A549 (cell line): Measurements from ENCODE around the gene TMEM86B. TPM values are rescaled to one million over a fixed set of nuclear protein-coding genes. Genes with fewer than 3 reads are reported as not detected.

Experiments
- ATAC-seq, 2 experiments: fragments of 200-7000 bp in 1 of 2; fragments of >200 bp in 1 of 2; cut with Nextera tagmentation in 1 of 2; cut with Tn5 transposase in 1 of 2; 3 replicates each; pipeline versions ENCODE4 v1.8.0 to v1.9.1; 2018 to 2020; ENCODE audit warnings: mild to moderate bottlenecking in 1 of 2, moderate library complexity in 1 of 2
- CTCF ChIA-PET: fragments of 300-600 bp; sonication (Branson Sonifier 250); formaldehyde crosslinking; extraction: SDS; loops from one replicate; lab custom pipeline; 2021; ENCODE audit warnings: antibody characterized with exemption, inconsistent platforms; lab: Yijun Ruan, JAX
- POLR2A ChIA-PET: fragments of 350-600 bp; formaldehyde crosslinking; extraction: SDS; loops from one replicate; lab custom pipeline; 2021; ENCODE audit warnings: antibody characterized with exemption, inconsistent platforms; lab: Yijun Ruan, JAX
- DNase-seq, 2 experiments: peaks; one replicate each; pipeline versions ENCODE4 v3.0.0 to v3.0.0-alpha.2; 2011 to 2016; ENCODE audit warnings: low read depth in 1 of 2, low spot score in 1 of 2
- FAIRE-seq: peaks from 2 replicates; lab custom pipeline; 2011; peaks lifted over from hg19 to GRCh38; lab: Jason Lieb, UNC
- H3K27ac ChIP-seq, 2 experiments: fragments of >200 bp; sonication (Bioruptor Twin); formaldehyde crosslinking; 3 replicates each; pipeline ENCODE4 v1.5.1; 2016 to 2017
- H3K4me1 ChIP-seq: fragments of >200 bp; sonication (Bioruptor Twin); formaldehyde crosslinking; 3 replicates; pipeline ENCODE4 v1.6.1; 2016
- H3K4me2 ChIP-seq: fragments of >200 bp; sonication (Bioruptor Twin); formaldehyde crosslinking; 3 replicates; pipeline ENCODE4 v1.6.1; 2016
- H3K4me3 ChIP-seq: fragments of >200 bp; sonication (Bioruptor Twin); formaldehyde crosslinking; 3 replicates; pipeline ENCODE4 v1.5.1; 2016
- H3K9me3 ChIP-seq: fragments of >200 bp; sonication (Bioruptor Twin); formaldehyde crosslinking; 3 replicates; pipeline ENCODE4 v1.6.1; 2016
- EHF ChIP-seq: fragments of 250-450 bp; sonication (Bioruptor Pico); IDR thresholded peaks from 2 replicates; pipeline ENCODE4 v1.5.0; 2020; ENCODE audit warnings: mild to moderate bottlenecking
- FOSB ChIP-seq: fragments of 250-450 bp; sonication (Bioruptor Pico); IDR thresholded peaks from 2 replicates; pipeline ENCODE4 v1.5.0; 2020; ENCODE audit warnings: mild to moderate bottlenecking, moderate library complexity
- FOSL2 ChIP-seq, 2 experiments: fragments of 450-650 bp in 1 of 2; fragments of >200 bp in 1 of 2; sonication (Bioruptor Twin) in 1 of 2; formaldehyde crosslinking; IDR thresholded peaks; 2 replicates each; pipeline versions ENCODE4 v1.5.0 to v1.6.1; 2016 to 2020; ENCODE audit warnings: mild to moderate bottlenecking in 1 of 2, moderate library complexity in 1 of 2
- HDAC2 ChIP-seq: fragments of 200-600 bp; sonication (generic); IDR thresholded peaks from 2 replicates; pipeline ENCODE4 v1.6.1; 2016
- HEYL ChIP-seq: fragments of 250-450 bp; sonication (Bioruptor Pico); IDR thresholded peaks from 2 replicates; pipeline ENCODE4 v1.8.0; 2021; ENCODE audit warnings: mild to moderate bottlenecking, moderate library complexity
- JUN ChIP-seq, 2 experiments: fragments of >200 bp; sonication (Bioruptor Twin); formaldehyde crosslinking; IDR thresholded peaks; 2 replicates in 1 of 2; 3 replicates in 1 of 2; pipeline ENCODE4 v1.6.1; 2016 to 2017
- KDM1A ChIP-seq: fragments of 200-600 bp; sonication (generic); IDR thresholded peaks from 2 replicates; pipeline ENCODE4 v1.6.1; 2016; ENCODE audit warnings: low read depth, mild to moderate bottlenecking
- KDM5A ChIP-seq: fragments of 200-600 bp; sonication (generic); IDR thresholded peaks from 2 replicates; pipeline ENCODE4 v1.6.1; 2016; ENCODE audit warnings: antibody characterized with exemption, mild to moderate bottlenecking
- MAFK ChIP-seq: fragments of 450-650 bp; IDR thresholded peaks from 2 replicates; pipeline ENCODE4 v1.6.1; 2014; ENCODE audit not compliant: partially characterized antibody
- MYC ChIP-seq: IDR thresholded peaks from 2 replicates; pipeline ENCODE4 v1.6.1; 2012; ENCODE audit warnings: mild to moderate bottlenecking, inconsistent platforms, low read length, improper control_type of control experiment, borderline replicate concordance
- PHF8 ChIP-seq: fragments of 200-600 bp; sonication (generic); IDR thresholded peaks from 2 replicates; pipeline ENCODE4 v1.6.1; 2016; ENCODE audit warnings: low read depth, mild to moderate bottlenecking, antibody characterized with exemption, moderate library complexity, borderline replicate concordance
- POLR2A ChIP-seq: IDR thresholded peaks from 2 replicates; pipeline ENCODE4 v1.6.1; 2012; ENCODE audit warnings: mild to moderate bottlenecking, low read length
- POLR2AphosphoS2 ChIP-seq: conservative IDR thresholded peaks from 2 replicates; pipeline ENCODE4 v1.6.1; 2012; ENCODE audit warnings: low read length, improper control_type of control experiment, inconsistent platforms
- RARB ChIP-seq: fragments of 250-450 bp; sonication (Bioruptor Pico); IDR thresholded peaks from 2 replicates; pipeline ENCODE4 v1.8.0; 2021; ENCODE audit warnings: mild to moderate bottlenecking, moderate library complexity
- RCOR1 ChIP-seq: fragments of 150-350 bp; IDR thresholded peaks from 2 replicates; pipeline ENCODE4 v1.6.1; 2014; ENCODE audit warnings: antibody characterized with exemption, low read length, low read depth
- RNF2 ChIP-seq: fragments of 200-600 bp; sonication (generic); IDR thresholded peaks from 2 replicates; pipeline ENCODE4 v1.6.1; 2016; ENCODE audit warnings: low read depth, mild to moderate bottlenecking, antibody characterized with exemption, moderate library complexity, borderline replicate concordance
- SREBF2 ChIP-seq: fragments of 450-650 bp; IDR thresholded peaks from 2 replicates; pipeline ENCODE4 v1.6.1; 2014; ENCODE audit warnings: mild to moderate bottlenecking, moderate library complexity
- TFCP2L1 ChIP-seq: fragments of 250-450 bp; sonication (Bioruptor Pico); IDR thresholded peaks from 2 replicates; pipeline ENCODE4 v1.5.0; 2021; ENCODE audit warnings: mild to moderate bottlenecking
- ZC3H11A ChIP-seq: fragments of 450-650 bp; IDR thresholded peaks from 2 replicates; pipeline ENCODE4 v1.6.1; 2014; ENCODE audit warnings: antibody characterized with exemption, mild to moderate bottlenecking
- ZFP36 ChIP-seq: fragments of 450-650 bp; IDR thresholded peaks from 2 replicates; pipeline ENCODE4 v1.6.1; 2014; ENCODE audit warnings: borderline replicate concordance; ENCODE audit not compliant: partially characterized antibody
- ZNF302 ChIP-seq: fragments of 250-450 bp; sonication (Bioruptor Pico); IDR thresholded peaks from 2 replicates; pipeline ENCODE4 v1.9.0; 2021; ENCODE audit warnings: inconsistent platforms, mild to moderate bottlenecking, moderate library complexity
- WGBS: methylation state at CpG from one replicate; pipeline ENCODE4 v1.1.6; 2017; ENCODE audit errors: missing lambda C conversion rate; 5-methylcytosine and 5-hydroxymethylcytosine counted together
- polyA plus RNA-seq, 4 experiments: library from polyadenylated mRNA; depleted of rRNA in 3 of 4; stranded (reverse); fragments of >200 nt; fragmentation: RNase III in 1 of 4; extraction: RNeasy Plus Mini Kit Qiagen cat#74134 plus additional on column Dnase treatment in 1 of 4; gene quantifications; 2 replicates in 3 of 4; 3 replicates in 1 of 4; pipeline ENCODE4 v1.2.3, GENCODE V29; 2011 to 2017
- TF ChIP-seq, protein P1 (sequence below): fragments of >200 bp; sonication (Bioruptor Twin); formaldehyde crosslinking; IDR thresholded peaks from 3 replicates; pipeline ENCODE4 v1.5.1; 2016
- TF ChIP-seq, protein P2 (sequence below): fragments of 450-650 bp; IDR thresholded peaks from 2 replicates; pipeline ENCODE4 v1.6.1; 2014; ENCODE audit warnings: antibody characterized with exemption
- TF ChIP-seq, protein P3 (sequence below): IDR thresholded peaks from 2 replicates; pipeline ENCODE4 v1.6.1; 2012
- TF ChIP-seq, protein P4 (sequence below): IDR thresholded peaks from 2 replicates; pipeline ENCODE4 v1.6.1; 2012
- TF ChIP-seq, protein P5 (sequence below): fragments of 250-450 bp; sonication (Bioruptor Pico); IDR thresholded peaks from 2 replicates; pipeline ENCODE4 v1.5.0; 2020; ENCODE audit warnings: low read depth, mild to moderate bottlenecking, moderate library complexity
- TF ChIP-seq, protein P6 (sequence below): IDR thresholded peaks from 2 replicates; pipeline ENCODE4 v1.6.1; 2012; ENCODE audit warnings: low read depth, borderline replicate concordance

Gene TMEM86B
- polyA plus RNA-seq, 2 of the 4 experiments (the other 2 are of a cell fraction): 1.6 to 3.4 TPM

DNA sequence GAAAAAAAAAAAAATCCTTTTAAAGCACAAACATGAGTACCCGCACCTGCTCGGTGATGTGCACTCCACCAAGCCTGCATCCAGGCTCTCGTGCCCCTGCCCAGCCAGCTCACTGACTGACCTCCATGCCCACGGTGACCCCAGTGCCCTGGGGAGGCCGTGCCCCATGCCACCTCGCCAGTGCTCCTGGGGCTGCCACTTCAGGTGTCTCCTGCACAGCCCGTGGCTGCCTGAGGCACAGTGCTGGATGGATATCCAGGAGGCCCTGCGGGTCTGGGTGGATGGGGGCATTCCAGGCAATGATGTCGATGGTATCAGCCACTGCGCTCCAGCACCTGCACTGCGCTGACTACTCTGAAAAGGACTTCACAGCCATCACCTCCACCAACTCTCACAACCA is 21.3 kb upstream of the TMEM86B start:
- no peak for FAIRE-seq
- CTCF ChIA-PET: interaction anchor here (1.6 to 2.1 kb wide), 4 partner anchors 21 to 90 kb away, joined by 4 to 6 read pairs (median 6); partner anchors contain the start of gene TMEM86B
- no peak overlapping the region for H3K27ac ChIP-seq

DNA sequence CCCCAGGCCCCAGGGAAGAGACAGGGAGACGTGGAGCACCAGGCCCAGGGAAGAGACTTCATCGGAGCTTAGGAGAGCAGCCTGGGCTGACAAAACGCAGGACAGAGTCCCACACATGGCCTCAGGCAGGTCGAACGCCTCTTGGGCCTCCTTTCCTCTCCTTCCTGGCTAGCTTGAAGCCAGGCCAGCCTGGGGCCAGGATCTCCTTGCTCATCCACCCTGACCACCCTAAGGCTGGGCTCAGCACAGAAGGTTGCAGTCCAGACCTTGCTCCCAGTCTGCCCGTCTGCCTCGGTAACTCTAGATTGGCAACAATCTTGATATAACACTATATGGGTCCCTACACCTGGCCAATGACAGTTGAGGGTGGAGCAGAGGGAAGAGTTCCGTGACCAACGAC is 20.1 kb upstream of the TMEM86B start:
- no peak overlapping the region for H3K4me2 ChIP-seq
- TF ChIP-seq RARB (CRISPR knock-in tag) (no peak), FOSL2 (IDR thresholded peaks at IDR 0.05) (no peak), FOSL2 (CRISPR knock-in tag; IDR thresholded peaks at IDR 0.05) (no peak), ZFP36 (no peak), ZNF302 (no peak), HEYL (CRISPR knock-in tag) (no peak), RCOR1 (no peak), FOSB (CRISPR knock-in tag) (no peak), HDAC2 (no peak), MYC (no peak), TFCP2L1 (CRISPR knock-in tag) (no peak), EHF (CRISPR knock-in tag) (no peak), MAFK (no peak), KDM5A (no peak), ZC3H11A (no peak)
- TF ChIP-seq, protein P1, sequence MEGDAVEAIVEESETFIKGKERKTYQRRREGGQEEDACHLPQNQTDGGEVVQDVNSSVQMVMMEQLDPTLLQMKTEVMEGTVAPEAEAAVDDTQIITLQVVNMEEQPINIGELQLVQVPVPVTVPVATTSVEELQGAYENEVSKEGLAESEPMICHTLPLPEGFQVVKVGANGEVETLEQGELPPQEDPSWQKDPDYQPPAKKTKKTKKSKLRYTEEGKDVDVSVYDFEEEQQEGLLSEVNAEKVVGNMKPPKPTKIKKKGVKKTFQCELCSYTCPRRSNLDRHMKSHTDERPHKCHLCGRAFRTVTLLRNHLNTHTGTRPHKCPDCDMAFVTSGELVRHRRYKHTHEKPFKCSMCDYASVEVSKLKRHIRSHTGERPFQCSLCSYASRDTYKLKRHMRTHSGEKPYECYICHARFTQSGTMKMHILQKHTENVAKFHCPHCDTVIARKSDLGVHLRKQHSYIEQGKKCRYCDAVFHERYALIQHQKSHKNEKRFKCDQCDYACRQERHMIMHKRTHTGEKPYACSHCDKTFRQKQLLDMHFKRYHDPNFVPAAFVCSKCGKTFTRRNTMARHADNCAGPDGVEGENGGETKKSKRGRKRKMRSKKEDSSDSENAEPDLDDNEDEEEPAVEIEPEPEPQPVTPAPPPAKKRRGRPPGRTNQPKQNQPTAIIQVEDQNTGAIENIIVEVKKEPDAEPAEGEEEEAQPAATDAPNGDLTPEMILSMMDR: no peak
- TF ChIP-seq, protein P2, sequence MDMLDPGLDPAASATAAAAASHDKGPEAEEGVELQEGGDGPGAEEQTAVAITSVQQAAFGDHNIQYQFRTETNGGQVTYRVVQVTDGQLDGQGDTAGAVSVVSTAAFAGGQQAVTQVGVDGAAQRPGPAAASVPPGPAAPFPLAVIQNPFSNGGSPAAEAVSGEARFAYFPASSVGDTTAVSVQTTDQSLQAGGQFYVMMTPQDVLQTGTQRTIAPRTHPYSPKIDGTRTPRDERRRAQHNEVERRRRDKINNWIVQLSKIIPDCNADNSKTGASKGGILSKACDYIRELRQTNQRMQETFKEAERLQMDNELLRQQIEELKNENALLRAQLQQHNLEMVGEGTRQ: no peak
- TF ChIP-seq, protein P3, sequence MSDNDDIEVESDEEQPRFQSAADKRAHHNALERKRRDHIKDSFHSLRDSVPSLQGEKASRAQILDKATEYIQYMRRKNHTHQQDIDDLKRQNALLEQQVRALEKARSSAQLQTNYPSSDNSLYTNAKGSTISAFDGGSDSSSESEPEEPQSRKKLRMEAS: no peak
- TF ChIP-seq, protein P4, sequence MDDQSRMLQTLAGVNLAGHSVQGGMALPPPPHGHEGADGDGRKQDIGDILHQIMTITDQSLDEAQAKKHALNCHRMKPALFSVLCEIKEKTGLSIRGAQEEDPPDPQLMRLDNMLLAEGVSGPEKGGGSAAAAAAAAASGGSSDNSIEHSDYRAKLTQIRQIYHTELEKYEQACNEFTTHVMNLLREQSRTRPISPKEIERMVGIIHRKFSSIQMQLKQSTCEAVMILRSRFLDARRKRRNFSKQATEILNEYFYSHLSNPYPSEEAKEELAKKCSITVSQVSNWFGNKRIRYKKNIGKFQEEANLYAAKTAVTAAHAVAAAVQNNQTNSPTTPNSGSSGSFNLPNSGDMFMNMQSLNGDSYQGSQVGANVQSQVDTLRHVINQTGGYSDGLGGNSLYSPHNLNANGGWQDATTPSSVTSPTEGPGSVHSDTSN: no peak
- 90% methylated on average over 9 of the region's 9 CpGs for WGBS
- POLR2A ChIA-PET: interaction anchor here (1.0 kb wide), 1 partner anchor 32 kb away, joined by 3 read pairs; no protein-coding TSS in a partner anchor
- FAIRE-seq (no peak), ATAC-seq (no peak; a peak in 2 of 6 replicates), DNase-seq (no peak)
- no peak overlapping the region for H3K27ac ChIP-seq
- CTCF ChIA-PET: interaction anchor here (0.7 to 2.1 kb wide), 11 partner anchors 9 to 169 kb away, joined by 3 to 6 read pairs (median 3); partner anchors contain the start of gene DNAAF3
- peaks cover 22% of the 10 kb centered on the region; the same call in 2 of the 3 replicates for H3K4me1 ChIP-seq
- H3K4me3 ChIP-seq: no peak overlapping the region
- H3K9me3 ChIP-seq: no peaks in the 10 kb centered on the region

More for the DNA sequence above, 21.3 kb upstream of the TMEM86B start:
- ATAC-seq: no peak
- no peaks in the 10 kb centered on the region for H3K9me3 ChIP-seq
- 93% methylated on average over 11 of the region's 11 CpGs for WGBS
- POLR2A ChIA-PET: no interaction called here
- no peak overlapping the region for H3K4me3 ChIP-seq
- no peak for DNase-seq
- TF ChIP-seq JUN (IDR thresholded peaks at IDR 0.05): no peak
- TF ChIP-seq TFCP2L1 (CRISPR knock-in tag): no peak
- TF ChIP-seq PHF8: no peak
- no peak for TF ChIP-seq POLR2A
- TF ChIP-seq KDM5A: no peak
- TF ChIP-seq HDAC2: no peak
- TF ChIP-seq FOSB (CRISPR knock-in tag): no peak
- no peak for TF ChIP-seq KDM1A
- no peak for TF ChIP-seq POLR2AphosphoS2
- no peak for TF ChIP-seq RNF2
- TF ChIP-seq, protein P5, sequence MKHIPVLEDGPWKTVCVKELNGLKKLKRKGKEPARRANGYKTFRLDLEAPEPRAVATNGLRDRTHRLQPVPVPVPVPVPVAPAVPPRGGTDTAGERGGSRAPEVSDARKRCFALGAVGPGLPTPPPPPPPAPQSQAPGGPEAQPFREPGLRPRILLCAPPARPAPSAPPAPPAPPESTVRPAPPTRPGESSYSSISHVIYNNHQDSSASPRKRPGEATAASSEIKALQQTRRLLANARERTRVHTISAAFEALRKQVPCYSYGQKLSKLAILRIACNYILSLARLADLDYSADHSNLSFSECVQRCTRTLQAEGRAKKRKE (CRISPR knock-in tag): no peak
- TF ChIP-seq, protein P6, sequence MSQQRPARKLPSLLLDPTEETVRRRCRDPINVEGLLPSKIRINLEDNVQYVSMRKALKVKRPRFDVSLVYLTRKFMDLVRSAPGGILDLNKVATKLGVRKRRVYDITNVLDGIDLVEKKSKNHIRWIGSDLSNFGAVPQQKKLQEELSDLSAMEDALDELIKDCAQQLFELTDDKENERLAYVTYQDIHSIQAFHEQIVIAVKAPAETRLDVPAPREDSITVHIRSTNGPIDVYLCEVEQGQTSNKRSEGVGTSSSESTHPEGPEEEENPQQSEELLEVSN: no peak
- TF ChIP-seq RCOR1: no peak
- no peak for TF ChIP-seq HEYL (CRISPR knock-in tag)
- TF ChIP-seq FOSL2 (IDR thresholded peaks at IDR 0.05): no peak
- no peak for TF ChIP-seq FOSL2 (CRISPR knock-in tag; IDR thresholded peaks at IDR 0.05)
- TF ChIP-seq ZC3H11A: no peak
- TF ChIP-seq SREBF2: no peak
- no peak for TF ChIP-seq RARB (CRISPR knock-in tag)
- no peak for TF ChIP-seq MYC
- no peak overlapping the region for H3K4me2 ChIP-seq
- H3K4me1 ChIP-seq: peaks cover 22% of the 10 kb centered on the region; the same call in 2 of the 3 replicates
